Uterus (tissue), 4 donors: ENCODE data around the gene CACNA1C. TPM values are rescaled to one million over a fixed set of nuclear protein-coding genes. Genes with fewer than 3 reads are reported as not detected.
A peak's percentile ranks its signal among the peaks of the same experiment; 100 is the strongest.

ENCODE experiments used
- DNase-seq, 2 donors: peaks; one replicate each; pipeline ENCODE4 v3.0.0-alpha.2; 2019 to 2020
- H3K27ac ChIP-seq, 2 donors: fragments of 200-600 bp; sonication (generic); 1 replicate in 1 of 2; 2 replicates in 1 of 2; pipeline ENCODE4 v1.5.1; 2016 to 2018
- H3K27me3 ChIP-seq, 2 donors: fragments of 200-600 bp; sonication (generic); one replicate each; pipeline ENCODE4 v1.5.1; 2018 to 2019; ENCODE audit warnings: control low read depth in 1 of 2
- H3K36me3 ChIP-seq, 2 donors: fragments of 200-600 bp; sonication (generic); one replicate each; pipeline ENCODE4 v1.5.1; 2019; ENCODE audit warnings: control low read depth in 1 of 2
- H3K4me1 ChIP-seq, 2 donors: fragments of 200-600 bp; sonication (generic); one replicate each; pipeline ENCODE4 v1.5.1; 2018 to 2019; ENCODE audit warnings: control low read depth in 1 of 2
- H3K4me3 ChIP-seq, 2 donors: fragments of 200-600 bp; sonication (generic); 1 replicate in 1 of 2; 2 replicates in 1 of 2; pipeline ENCODE4 v1.5.1; 2018 to 2019; ENCODE audit warnings: mild to moderate bottlenecking in 1 of 2
- H3K9me3 ChIP-seq, 2 donors: fragments of 200-600 bp; sonication (generic); one replicate each; pipeline ENCODE4 v1.5.1; 2019; ENCODE audit warnings: control low read depth in 1 of 2
- CTCF ChIP-seq, 4 experiments: fragments of 200-600 bp in 2 of 4; fragments of 450-650 bp in 2 of 4; sonication (generic) in 2 of 4; IDR thresholded peaks; one replicate each; pipeline ENCODE4 v1.5.1; 2016 to 2019; ENCODE audit warnings: antibody characterized with exemption in 4 of 4, mild to moderate bottlenecking in 2 of 4, moderate library complexity in 1 of 4
- POLR2A ChIP-seq, 2 donors: fragments of 450-650 bp; IDR thresholded peaks; one replicate each; pipeline ENCODE4 v1.6.1; 2016; ENCODE audit warnings: antibody characterized with exemption in 2 of 2, mild to moderate bottlenecking in 1 of 2, moderate library complexity in 1 of 2
- intact Hi-C: fragments of 100-400 bp; cut with DNase I; formaldehyde crosslinking; loops from one replicate; pipeline ENCODE4 v1.15.1; 2023; ENCODE audit warnings: low total_unique reads
- total RNA-seq, 4 donors: library from RNA; depleted of rRNA in 3 of 4; stranded (reverse); fragments of >200 nt in 3 of 4; gene quantifications; one replicate each; pipeline versions ENCODE4 v1.1.0 to v1.2.4, GENCODE V29; 2014 to 2023
- donor health status: DM: yes; HTN: yes; CAD: no.

CACNA1C gene
- 100 to 1,000 TPM in 1 of 4 donors, 10 to 100 TPM in 3; 15.9 to 121 (median 32.1) TPM for total RNA-seq

DNA sequence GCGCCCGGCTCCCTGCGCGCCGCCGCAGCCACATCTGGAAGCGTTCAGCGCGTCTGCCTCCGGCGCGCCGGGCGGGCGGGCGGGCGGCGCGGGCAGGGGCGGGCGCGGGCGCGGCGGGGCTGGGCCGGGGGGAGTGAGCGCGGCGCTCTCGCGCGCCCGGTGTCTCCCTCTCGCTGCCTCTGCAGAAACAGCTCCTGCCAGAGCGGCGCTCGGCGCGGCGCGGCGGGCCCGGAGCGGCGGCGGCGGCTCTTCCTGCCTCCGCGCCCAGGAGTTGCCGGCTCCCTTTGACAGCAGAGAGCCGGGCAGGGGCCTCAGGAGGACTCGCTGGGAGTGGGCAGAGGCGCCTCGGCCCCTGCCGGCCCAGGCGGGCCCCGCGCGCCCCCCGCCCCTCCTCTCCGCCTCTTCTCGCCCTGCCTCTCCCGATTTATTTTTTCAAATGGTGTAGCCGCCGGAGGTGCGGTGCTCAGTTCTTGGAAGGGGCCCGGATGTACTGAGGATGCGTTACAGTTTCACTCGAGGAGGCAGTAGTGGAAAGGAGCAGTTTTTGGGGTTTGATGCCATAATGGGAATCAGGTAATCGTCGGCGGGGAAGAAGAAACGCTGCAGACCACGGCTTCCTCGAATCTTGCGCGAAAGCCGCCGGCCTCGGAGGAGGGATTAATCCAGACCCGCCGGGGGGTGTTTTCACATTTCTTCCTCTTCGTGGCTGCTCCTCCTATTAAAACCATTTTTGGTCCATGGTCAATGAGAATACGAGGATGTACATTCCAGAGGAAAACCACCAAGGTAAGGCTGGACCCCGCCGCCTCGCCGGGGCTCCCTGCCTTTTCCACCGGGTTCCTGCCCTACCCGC, at the start of gene CACNA1C:
CACNA1C (plus strand) TSS at position 162 of the 853 bp plus-strand sequence; CDS start at position 738, 576 bp downstream.
- H3K27me3 ChIP-seq: no peaks in the 10 kb centered on the region
- no peaks in the 10 kb centered on the region for H3K9me3 ChIP-seq
- H3K4me3 ChIP-seq: peak within 1 kb of the TSS; percentile 69 to 92
- TF ChIP-seq POLR2A (IDR thresholded peaks at IDR 0.05): peak in 1 of 2 donors; percentile 71
- peak in 3 of 4 experiments; percentile 67 to 81 (median 75) for TF ChIP-seq CTCF (IDR thresholded peaks at IDR 0.05)
- DNase-seq: peak; percentile 70 to 80
- peaks cover 2 to 5% of the 10 kb centered on the region in 2 donors for H3K4me1 ChIP-seq
- H3K36me3 ChIP-seq: no peaks in the 10 kb centered on the region
- intact Hi-C loops: loop anchor here (10.0 kb wide), 2 partner anchors 222 to 532 kb away; no protein-coding TSS in a partner anchor
- peak within 1 kb of the TSS; percentile 97 for H3K27ac ChIP-seq

- TF ChIP-seq CTCF (IDR thresholded peaks at IDR 0.05): no peak
- TF ChIP-seq POLR2A (IDR thresholded peaks at IDR 0.05): no peak
- Histone ChIP-seq H3K9me3 (no peaks in the 10 kb centered on the region), H3K27ac (peak overlapping the region; percentile 97), H3K4me3 (peak overlapping the region; percentile 83 to 98), H3K36me3 (no peaks in the 10 kb centered on the region), H3K27me3 (no peaks in the 10 kb centered on the region), H3K4me1 (no peaks in the 10 kb centered on the region)
- DNase-seq: no peak
- intact Hi-C loops: no loop called here
Observed at GRCh38 chr12:2003676-2004112, 49.1 kb upstream of the CACNA1C start.

GRCh38 chr12:2004113-2004929, 48.5 kb upstream of the CACNA1C start, which contains the start of gene DCP1B:
DCP1B (minus strand) TSS chr12:2004457; CDS start chr12:2004431, 26 bp downstream.
- no peaks in the 10 kb centered on the region for H3K9me3 ChIP-seq
- no peaks in the 10 kb centered on the region for H3K4me1 ChIP-seq

DNA sequence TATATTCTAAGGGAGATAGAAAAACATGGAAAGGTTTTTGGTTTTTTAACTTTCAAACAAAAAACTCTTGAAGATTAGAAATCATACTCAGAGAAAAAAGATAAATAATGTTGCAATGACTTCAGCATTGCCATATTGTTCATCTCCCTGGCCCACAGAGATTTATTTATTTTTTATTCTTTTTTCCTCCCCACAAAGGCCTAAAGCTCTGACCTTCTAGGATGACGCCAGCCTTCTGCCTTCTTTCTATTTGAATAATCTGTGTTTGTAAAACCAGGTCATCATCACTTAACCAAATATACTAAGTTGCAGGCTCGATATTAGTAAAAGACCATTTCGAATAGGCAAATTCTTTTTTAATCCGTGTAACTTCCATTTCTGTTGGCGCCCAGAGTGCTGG, 44.1 kb upstream of the CACNA1C start:
- Histone ChIP-seq H3K36me3 (no peaks in the 10 kb centered on the region), H3K27me3 (no peaks in the 10 kb centered on the region), H3K4me1 (peaks cover 0 to 4% of the 10 kb centered on the region in 2 donors), H3K4me3 (no peak overlapping the region), H3K27ac (peak overlapping the region; percentile 62 to 69), H3K9me3 (no peaks in the 10 kb centered on the region)
- intact Hi-C loops: no loop called here
- DNase-seq: no peak
- TF ChIP-seq CTCF (IDR thresholded peaks at IDR 0.05) (no peak), POLR2A (IDR thresholded peaks at IDR 0.05) (no peak)

More at GRCh38 chr12:2004113-2004929, 48.5 kb upstream of the CACNA1C start, which contains the start of gene DCP1B:
- Histone ChIP-seq H3K36me3 (no peaks in the 10 kb centered on the region), H3K27ac (peak within 1 kb of the TSS; percentile 97), H3K4me3 (peak within 1 kb of the TSS; percentile 83 to 98), H3K27me3 (no peaks in the 10 kb centered on the region)
- peak; percentile 97 to 98 for DNase-seq
- intact Hi-C loops: no loop called here
- TF ChIP-seq CTCF (IDR thresholded peaks at IDR 0.05): peak in 2 of 4 experiments; percentile 26 to 48
- TF ChIP-seq POLR2A (IDR thresholded peaks at IDR 0.05): peak; percentile 72 to 89
